Kidney epithelial cell (primary cell): ENCODE results near the gene SEMA3C. TPM values are rescaled to one million over a fixed set of nuclear protein-coding genes. Genes with fewer than 3 reads are reported as not detected.

ENCODE experiments used
- DNase-seq: peaks from one replicate; pipeline ENCODE4 v3.0.0-alpha.2; 2010; ENCODE audit warnings: low read depth
- H3K27me3 ChIP-seq: 2 replicates; pipeline ENCODE4 v1.6.0; 2011; ENCODE audit warnings: low read length; ENCODE audit not compliant: control insufficient read depth, insufficient read depth
- H3K36me3 ChIP-seq: 2 replicates; pipeline ENCODE4 v1.5.1; 2011; ENCODE audit warnings: low read length; ENCODE audit not compliant: control insufficient read depth, insufficient read depth
- H3K4me3 ChIP-seq: 2 replicates; pipeline ENCODE4 v1.5.1; 2011; ENCODE audit warnings: low read depth, mild to moderate bottlenecking, control low read depth, low read length
- total RNA-seq: library from RNA; depleted of rRNA; stranded (reverse); fragments of >200 nt; gene quantifications from 2 replicates; pipeline ENCODE4 v1.2.3, GENCODE V29; 2015
- TF ChIP-seq, protein P1 (sequence below): IDR thresholded peaks from 2 replicates; pipeline ENCODE4 v1.5.1; 2011; ENCODE audit warnings: mild to moderate bottlenecking, moderate library complexity, low read length, control low read depth, inconsistent platforms; ENCODE audit not compliant: insufficient read depth, poor library complexity, severe bottlenecking

Gene SEMA3C
- total RNA-seq, 1 donor from 2014 or later, result 113 TPM

DNA sequence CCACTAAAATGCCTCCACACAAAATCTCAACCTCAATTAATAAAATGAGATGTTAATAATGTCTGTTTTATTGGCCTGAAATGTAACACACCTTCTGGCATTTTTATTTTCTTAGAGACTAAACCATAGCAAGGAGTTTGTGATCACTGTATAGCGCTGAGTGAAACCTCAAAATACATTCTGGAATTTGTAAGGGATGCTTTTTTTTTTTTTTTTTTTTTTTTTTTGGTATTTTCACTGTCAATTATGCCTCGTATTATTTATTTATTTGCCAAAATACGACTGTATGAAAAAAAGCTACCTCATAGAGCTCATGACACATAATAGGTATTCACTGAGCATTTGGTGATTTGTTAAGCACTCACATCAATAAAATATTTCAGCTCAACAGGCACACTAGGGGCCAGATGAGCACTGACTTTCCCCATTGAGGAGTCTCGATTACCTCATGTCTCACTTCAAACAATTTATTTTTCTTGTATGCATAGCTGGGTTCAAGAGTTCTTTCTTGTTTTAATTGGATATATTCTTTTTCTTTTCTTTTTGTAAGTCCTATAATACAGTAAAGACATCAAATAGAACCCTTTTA, 36.5 kb downstream of the SEMA3C start:
- Histone ChIP-seq H3K36me3 (no peaks in the 10 kb centered on the region), H3K27me3 (no peaks in the 10 kb centered on the region), H3K4me3 (no peak overlapping the region)
- TF ChIP-seq, protein P1, sequence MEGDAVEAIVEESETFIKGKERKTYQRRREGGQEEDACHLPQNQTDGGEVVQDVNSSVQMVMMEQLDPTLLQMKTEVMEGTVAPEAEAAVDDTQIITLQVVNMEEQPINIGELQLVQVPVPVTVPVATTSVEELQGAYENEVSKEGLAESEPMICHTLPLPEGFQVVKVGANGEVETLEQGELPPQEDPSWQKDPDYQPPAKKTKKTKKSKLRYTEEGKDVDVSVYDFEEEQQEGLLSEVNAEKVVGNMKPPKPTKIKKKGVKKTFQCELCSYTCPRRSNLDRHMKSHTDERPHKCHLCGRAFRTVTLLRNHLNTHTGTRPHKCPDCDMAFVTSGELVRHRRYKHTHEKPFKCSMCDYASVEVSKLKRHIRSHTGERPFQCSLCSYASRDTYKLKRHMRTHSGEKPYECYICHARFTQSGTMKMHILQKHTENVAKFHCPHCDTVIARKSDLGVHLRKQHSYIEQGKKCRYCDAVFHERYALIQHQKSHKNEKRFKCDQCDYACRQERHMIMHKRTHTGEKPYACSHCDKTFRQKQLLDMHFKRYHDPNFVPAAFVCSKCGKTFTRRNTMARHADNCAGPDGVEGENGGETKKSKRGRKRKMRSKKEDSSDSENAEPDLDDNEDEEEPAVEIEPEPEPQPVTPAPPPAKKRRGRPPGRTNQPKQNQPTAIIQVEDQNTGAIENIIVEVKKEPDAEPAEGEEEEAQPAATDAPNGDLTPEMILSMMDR, result no peak
- no peak for DNase-seq

DNA sequence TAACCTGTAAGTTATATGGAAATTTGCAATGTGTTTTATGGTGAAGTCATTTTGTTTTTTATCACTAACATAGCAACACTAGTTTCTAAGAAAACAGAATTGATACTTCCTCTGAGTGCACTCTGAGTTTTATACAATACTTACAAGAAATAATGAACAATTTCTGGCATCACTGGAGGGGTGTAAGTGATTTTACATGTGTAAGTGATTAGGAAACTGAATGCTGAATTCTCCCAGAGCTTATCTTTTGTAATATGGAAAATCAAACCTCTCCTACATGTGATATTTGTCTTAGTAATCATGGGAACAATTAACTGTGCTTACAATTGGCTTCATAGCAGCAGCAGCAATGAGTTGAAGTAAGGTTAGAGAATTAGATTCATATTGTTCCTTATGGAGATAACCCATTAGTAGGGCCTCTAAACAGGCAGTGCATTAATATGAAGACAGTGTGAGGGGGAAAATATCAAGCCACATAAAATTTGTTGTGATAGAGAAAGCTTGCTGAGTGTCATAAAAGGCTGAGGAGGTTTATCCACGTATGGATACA, 37.4 kb downstream of the SEMA3C start:
- TF ChIP-seq, protein P1, result no peak
- Histone ChIP-seq H3K36me3 (no peaks in the 10 kb centered on the region), H3K4me3 (no peak overlapping the region), H3K27me3 (no peaks in the 10 kb centered on the region)
- DNase-seq, result no peak

DNA sequence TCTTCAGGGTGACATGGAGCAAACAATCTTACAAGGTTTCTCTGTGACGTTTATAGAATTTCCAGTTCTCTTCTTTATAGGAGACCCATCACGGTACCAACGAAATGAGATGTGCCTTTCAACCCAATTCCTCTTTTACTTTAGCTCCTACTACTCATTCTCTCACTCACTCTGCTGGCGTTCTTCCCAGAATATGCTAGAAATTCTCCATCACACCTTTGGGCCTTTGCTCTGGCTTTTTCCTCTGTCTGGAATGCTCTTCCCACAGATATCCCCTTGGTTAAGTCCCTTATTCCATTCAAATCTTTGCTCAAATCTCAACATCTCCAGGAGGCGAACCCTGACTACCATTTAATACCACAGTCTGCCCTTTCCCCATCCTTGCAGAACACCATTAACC, 39.0 kb downstream of the SEMA3C start:
- H3K4me3 ChIP-seq, result no peak overlapping the region
- DNase-seq, result no peak
- H3K36me3 ChIP-seq, result no peaks in the 10 kb centered on the region
- TF ChIP-seq, protein P1, result no peak
- H3K27me3 ChIP-seq, result no peaks in the 10 kb centered on the region

DNA sequence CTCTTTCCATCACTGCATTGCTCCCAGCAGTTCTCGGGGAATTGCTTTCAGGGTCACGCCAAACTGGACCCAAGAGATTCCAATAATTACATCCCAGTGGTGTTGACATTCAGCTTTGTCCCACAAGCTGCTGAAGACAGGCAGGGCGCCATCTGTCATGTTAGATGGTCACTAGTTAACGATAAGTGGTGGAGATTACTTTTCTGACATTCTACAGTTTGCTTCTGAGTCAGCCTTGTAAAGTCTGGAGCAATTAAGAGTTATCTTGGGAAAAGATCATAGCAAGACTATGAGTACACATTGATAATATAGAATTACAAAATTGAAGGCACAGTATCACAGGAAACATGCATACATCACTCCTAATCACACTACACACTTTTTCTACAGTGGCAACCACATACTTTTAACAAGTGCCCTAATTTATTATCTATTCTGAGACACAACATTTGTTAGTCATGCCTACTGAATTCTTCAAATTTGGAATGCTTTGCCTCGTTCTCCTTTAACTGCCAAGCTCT, 41.9 kb downstream of the SEMA3C start:
- DNase-seq, result no peak
- Histone ChIP-seq H3K27me3 (no peaks in the 10 kb centered on the region), H3K4me3 (no peak overlapping the region), H3K36me3 (no peaks in the 10 kb centered on the region)
- TF ChIP-seq, protein P1, result no peak

DNA sequence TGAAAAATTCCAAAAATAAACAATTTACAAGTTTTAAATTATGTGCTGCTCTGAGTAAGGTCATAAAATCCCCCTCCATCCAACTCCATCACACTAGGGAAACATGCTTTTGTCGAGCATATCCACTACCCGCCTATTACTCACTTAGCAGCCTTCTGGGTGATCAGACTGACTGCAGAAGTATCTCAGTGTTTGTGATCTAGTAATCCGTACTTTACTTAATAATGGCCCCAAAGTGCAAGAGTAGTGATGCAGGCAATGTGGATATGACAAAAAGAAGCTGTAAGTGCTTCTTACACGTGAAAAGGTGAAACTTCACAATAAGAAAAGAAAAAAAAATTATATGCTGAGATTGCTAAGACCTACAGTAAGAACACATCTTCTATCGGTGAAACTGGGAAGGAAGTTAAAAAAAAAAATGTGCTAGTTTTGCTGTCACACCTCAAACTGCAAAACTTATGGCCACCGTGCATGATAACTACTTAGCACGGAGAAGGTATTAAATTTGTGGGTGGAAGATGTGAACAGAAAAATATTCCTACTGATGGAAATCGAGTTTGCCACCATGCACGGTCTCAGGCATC, 43.2 kb downstream of the SEMA3C start:
- TF ChIP-seq, protein P1, result no peak
- H3K27me3 ChIP-seq, result no peaks in the 10 kb centered on the region
- no peaks in the 10 kb centered on the region for H3K36me3 ChIP-seq
- DNase-seq, result no peak
- no peak overlapping the region for H3K4me3 ChIP-seq
